Measurements from ENCODE around the gene ADISSP. TPM values are rescaled to one million over a fixed set of nuclear protein-coding genes. Genes with fewer than 3 reads are reported as not detected.

Gene ADISSP
- total RNA-seq, 1 experiment from 2014 or later = 95.8 TPM

- in situ Hi-C loops (cut with HindIII; ENCODE audit: low sequenced_read_pairs) = no loop called here
- no peak for DNase-seq (ENCODE audit: low spot score)
These were observed 23.5 kb downstream of the ADISSP start for GRCh38 chr20:3744037-3744436.

GRCh38 chr20:3743251-3743650 is 24.3 kb downstream of the ADISSP start:
- in situ Hi-C loops (cut with HindIII; ENCODE audit: low sequenced_read_pairs) = no loop called here
- DNase-seq (ENCODE audit: low spot score) = no peak

GRCh38 chr20:3741836-3742458 is 25.6 kb downstream of the ADISSP start:
- DNase-seq (ENCODE audit: low spot score) = no peak
- in situ Hi-C loops (cut with HindIII; ENCODE audit: low sequenced_read_pairs) = no loop called here

- no peak for DNase-seq (ENCODE audit: low spot score)
These were observed 26.8 kb downstream of the ADISSP start for GRCh38 chr20:3740615-3741301.

GRCh38 chr20:3739926-3740451 is 27.6 kb downstream of the ADISSP start:
- no peak for DNase-seq (ENCODE audit: low spot score)
- in situ Hi-C loops (cut with HindIII; ENCODE audit: low sequenced_read_pairs) = no loop called here

More at GRCh38 chr20:3740615-3741301, 26.8 kb downstream of the ADISSP start:
- in situ Hi-C loops (cut with HindIII; ENCODE audit: low sequenced_read_pairs) = no loop called here

- no peak for DNase-seq (ENCODE audit: low spot score)
- in situ Hi-C loops (cut with HindIII; ENCODE audit: low sequenced_read_pairs) = no loop called here
These were observed 28.3 kb downstream of the ADISSP start for GRCh38 chr20:3739054-3739925.

- DNase-seq (ENCODE audit: low spot score) = no peak
- in situ Hi-C loops (cut with HindIII; ENCODE audit: low sequenced_read_pairs) = no loop called here
These were observed 29.2 kb downstream of the ADISSP start for GRCh38 chr20:3738111-3739053.

GRCh38 chr20:3735768-3736167 is 31.8 kb downstream of the ADISSP start:
- in situ Hi-C loops (cut with HindIII; ENCODE audit: low sequenced_read_pairs) = no loop called here
- no peak for DNase-seq (ENCODE audit: low spot score)

GRCh38 chr20:3734111-3734843 is 33.3 kb downstream of the ADISSP start:
- no peak for DNase-seq (ENCODE audit: low spot score)
- in situ Hi-C loops (cut with HindIII; ENCODE audit: low sequenced_read_pairs) = no loop called here

GRCh38 chr20:3733119-3733995 is 34.2 kb downstream of the ADISSP start:
- no peak for DNase-seq (ENCODE audit: low spot score)
- in situ Hi-C loops (cut with HindIII; ENCODE audit: low sequenced_read_pairs) = no loop called here

GRCh38 chr20:3732327-3733118 is 35.0 kb downstream of the ADISSP start, which contains the start of gene HSPA12B:
TSS of gene HSPA12B (plus strand) at chr20:3732685. CDS start at chr20:3738675, 5,990 bp downstream.
- DNase-seq (ENCODE audit: low spot score) = no peak
- in situ Hi-C loops (cut with HindIII; ENCODE audit: low sequenced_read_pairs) = no loop called here

GRCh38 chr20:3731944-3732326 is 35.6 kb downstream of the ADISSP start:
- no peak for DNase-seq (ENCODE audit: low spot score)
- in situ Hi-C loops (cut with HindIII; ENCODE audit: low sequenced_read_pairs) = no loop called here

- DNase-seq (ENCODE audit: low spot score) = no peak
- in situ Hi-C loops (cut with HindIII; ENCODE audit: low sequenced_read_pairs) = no loop called here
These were observed 36.5 kb downstream of the ADISSP start for GRCh38 chr20:3730803-3731672.

GRCh38 chr20:3729811-3730540 is 37.6 kb downstream of the ADISSP start:
- in situ Hi-C loops (cut with HindIII; ENCODE audit: low sequenced_read_pairs) = no loop called here
- DNase-seq (ENCODE audit: low spot score) = no peak

- no peak for DNase-seq (ENCODE audit: low spot score)
- in situ Hi-C loops (cut with HindIII; ENCODE audit: low sequenced_read_pairs) = no loop called here
These were observed 38.2 kb downstream of the ADISSP start for GRCh38 chr20:3729378-3729777.

Data from G401 (cell line).